Ishikawa (cell line): ENCODE data around the gene COPB1.

Experiments
- CEBPB ChIP-seq: IDR thresholded peaks from 2 replicates; pipeline ENCODE4 v1.6.1; 2012
- CREB1 ChIP-seq: IDR thresholded peaks from 2 replicates; pipeline ENCODE4 v1.6.1; 2012; ENCODE audit warnings: low read depth
- EGR1 ChIP-seq: IDR thresholded peaks from 2 replicates; pipeline ENCODE4 v1.6.1; 2012
- EP300 ChIP-seq: IDR thresholded peaks from 2 replicates; pipeline ENCODE4 v1.6.1; 2012; ENCODE audit warnings: borderline replicate concordance
- FOXM1 ChIP-seq: IDR thresholded peaks from 2 replicates; pipeline ENCODE4 v1.6.1; 2012; ENCODE audit warnings: low read depth, borderline replicate concordance
- MAX ChIP-seq: IDR thresholded peaks from 2 replicates; pipeline ENCODE4 v1.6.1; 2012
- NFIC ChIP-seq: IDR thresholded peaks from 2 replicates; pipeline ENCODE4 v1.6.1; 2012
- RAD21 ChIP-seq: IDR thresholded peaks from 2 replicates; pipeline ENCODE4 v1.6.1; 2012; ENCODE audit warnings: low read depth
- REST ChIP-seq: IDR thresholded peaks from 2 replicates; pipeline ENCODE4 v1.6.1; 2012; ENCODE audit warnings: low read depth, mild to moderate bottlenecking
- TAF1 ChIP-seq: IDR thresholded peaks from 2 replicates; pipeline ENCODE4 v1.6.1; 2012; ENCODE audit warnings: low read depth, mild to moderate bottlenecking
- TCF12 ChIP-seq: IDR thresholded peaks from 2 replicates; pipeline ENCODE4 v1.6.1; 2012; ENCODE audit warnings: low read depth
- TEAD4 ChIP-seq: IDR thresholded peaks from 2 replicates; pipeline ENCODE4 v1.6.1; 2012
- USF1 ChIP-seq: IDR thresholded peaks from 2 replicates; pipeline ENCODE4 v1.6.1; 2012
- YY1 ChIP-seq: IDR thresholded peaks from 2 replicates; pipeline ENCODE4 v1.6.1; 2012; ENCODE audit warnings: low read depth
- ZBTB7A ChIP-seq: IDR thresholded peaks from 2 replicates; pipeline ENCODE4 v1.6.1; 2012; ENCODE audit warnings: low read depth

COPB1 gene

GRCh38 chr11:14544611-14545010, 45.0 kb upstream of the COPB1 start:
- TF ChIP-seq FOXM1: no peak

GRCh38 chr11:14543260-14543659, 43.6 kb upstream of the COPB1 start:
- no peak for TF ChIP-seq EP300
- no peak for TF ChIP-seq MAX
- TF ChIP-seq TAF1: no peak
- no peak for TF ChIP-seq EGR1
- no peak for TF ChIP-seq ZBTB7A
- no peak for TF ChIP-seq REST
- no peak for TF ChIP-seq RAD21
- no peak for TF ChIP-seq CEBPB
- TF ChIP-seq TEAD4: no peak
- no peak for TF ChIP-seq YY1
- TF ChIP-seq CREB1: no peak
- TF ChIP-seq USF1: no peak
- no peak for TF ChIP-seq TCF12
- no peak for TF ChIP-seq NFIC
- no peak for TF ChIP-seq FOXM1

GRCh38 chr11:14542324-14542723, 42.7 kb upstream of the COPB1 start:
- TF ChIP-seq NFIC: no peak

- TF ChIP-seq MAX (no peak), REST (no peak), TCF12 (no peak), EP300 (no peak), EGR1 (no peak), YY1 (no peak), TEAD4 (no peak), USF1 (no peak), CEBPB (no peak), TAF1 (no peak), RAD21 (no peak), ZBTB7A (no peak), CREB1 (no peak), FOXM1 (no peak), NFIC (no peak)
Observed at GRCh38 chr11:14541192-14541947, 41.8 kb upstream of the COPB1 start.

- TF ChIP-seq FOXM1: no peak
- no peak for TF ChIP-seq YY1
- TF ChIP-seq REST: no peak
Observed at GRCh38 chr11:14539982-14540421, 40.4 kb upstream of the COPB1 start.
